ENCODE results near the gene ZSCAN16.
A peak's percentile ranks its signal among the peaks of the same experiment; 100 is the strongest.
"Not testable (repeated sequence)": the region's sequence is repeated elsewhere in the genome, so short reads cannot be mapped to it uniquely, and the experiment has no call there.

ZSCAN16 gene

DNA sequence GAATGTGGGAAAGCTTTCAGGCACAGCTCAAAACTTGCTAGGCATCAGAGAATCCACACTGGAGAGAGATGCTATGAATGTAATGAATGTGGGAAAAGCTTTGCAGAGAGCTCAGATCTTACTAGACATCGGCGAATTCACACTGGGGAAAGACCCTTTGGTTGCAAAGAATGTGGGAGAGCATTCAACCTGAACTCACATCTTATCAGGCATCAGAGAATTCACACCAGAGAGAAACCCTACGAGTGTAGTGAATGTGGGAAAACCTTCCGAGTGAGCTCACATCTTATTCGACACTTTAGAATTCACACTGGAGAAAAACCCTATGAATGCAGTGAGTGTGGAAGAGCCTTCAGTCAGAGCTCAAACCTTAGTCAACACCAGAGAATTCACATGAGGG is 35.4 kb upstream of the ZSCAN16 start:
- TF ChIP-seq CTCF (IDR thresholded peaks at IDR 0.05; ENCODE audit: low read depth, low read length) = no peak
- no peak overlapping the region for H3K4me3 ChIP-seq (ENCODE audit: low read depth, low read length)

GRCh38 chr6:28090917-28091586 is 33.4 kb upstream of the ZSCAN16 start:
- TF ChIP-seq CTCF (IDR thresholded peaks at IDR 0.05; ENCODE audit: low read depth, low read length) = no peak
- H3K4me3 ChIP-seq (ENCODE audit: low read depth, low read length) = peak overlapping the region; percentile 56

DNA sequence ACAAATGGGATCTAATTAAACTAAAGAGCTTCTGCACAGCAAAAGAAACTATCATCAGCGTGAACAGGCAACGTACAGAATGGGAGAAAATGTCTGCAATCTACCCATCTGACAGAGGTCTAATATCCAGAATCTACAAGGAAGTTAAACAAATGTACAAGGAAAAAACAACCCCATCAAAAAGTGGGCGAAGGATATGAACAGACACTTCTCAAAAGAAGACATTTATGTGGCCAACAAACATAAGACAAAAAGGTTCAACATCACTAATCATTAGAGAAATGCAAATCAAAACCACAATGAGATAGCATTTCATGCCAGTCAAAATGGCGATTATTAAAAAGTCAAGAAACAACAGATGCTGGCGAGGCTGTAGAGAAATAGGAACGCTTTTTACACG is 22.2 kb upstream of the ZSCAN16 start:
- H3K4me3 ChIP-seq (ENCODE audit: low read depth, low read length) = not testable (repeated sequence)

- not testable (repeated sequence) for H3K4me3 ChIP-seq (ENCODE audit: low read depth, low read length)
These were observed 21.7 kb upstream of the ZSCAN16 start for GRCh38 chr6:28102699-28103098.

DNA sequence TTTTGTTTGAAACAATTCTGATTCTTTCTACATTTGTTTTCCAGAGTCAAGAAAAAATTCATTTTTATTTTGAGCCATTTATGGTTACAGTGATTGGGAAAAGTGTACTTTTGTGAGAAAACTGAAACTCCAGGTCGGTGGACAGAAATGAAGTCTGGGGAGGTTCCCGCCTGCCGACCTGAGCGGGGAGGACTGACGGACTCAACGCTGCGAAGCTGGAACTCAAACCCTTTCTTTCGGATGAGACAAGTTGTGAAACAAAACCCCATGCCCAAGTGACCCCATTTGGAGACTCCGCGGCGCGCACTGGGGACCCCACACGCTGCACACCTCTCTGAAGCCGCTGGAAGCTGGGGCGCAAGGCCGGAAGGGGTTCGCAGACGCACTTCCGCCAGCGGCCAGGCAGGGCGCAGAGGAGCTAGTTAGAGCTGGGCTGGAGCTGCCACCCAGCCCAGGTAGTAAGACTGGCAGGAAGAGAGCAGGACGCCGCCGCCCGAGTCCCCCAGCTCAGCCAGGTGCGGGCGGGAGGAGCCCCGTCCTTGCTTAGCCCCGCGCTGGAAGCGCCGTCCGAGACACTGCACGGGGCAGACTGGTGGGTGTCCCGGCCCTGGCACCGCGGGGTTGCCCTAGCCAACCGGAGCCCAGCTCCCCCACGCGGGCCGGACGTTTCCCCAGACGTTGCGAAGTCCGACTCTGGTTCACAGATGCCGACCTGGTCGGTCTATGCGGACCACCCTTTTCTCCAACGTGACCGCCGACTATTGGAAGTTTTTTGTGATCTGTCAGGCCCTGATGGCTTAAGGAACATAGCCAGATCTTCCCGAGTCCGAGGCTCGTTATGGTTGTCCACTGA is 19.8 kb upstream of the ZSCAN16 start:
- TF ChIP-seq CTCF (IDR thresholded peaks at IDR 0.05; ENCODE audit: low read depth, low read length) = peak; percentile 75
- peak overlapping the region; percentile 71 for H3K4me3 ChIP-seq (ENCODE audit: low read depth, low read length)

- H3K4me3 ChIP-seq (ENCODE audit: low read depth, low read length) = peak overlapping the region; percentile 71
- TF ChIP-seq CTCF (IDR thresholded peaks at IDR 0.05; ENCODE audit: low read depth, low read length) = no peak
These were observed 19.2 kb upstream of the ZSCAN16 start for GRCh38 chr6:28105245-28105639.

GRCh38 chr6:28107506-28107905 is 16.9 kb upstream of the ZSCAN16 start:
- no peak overlapping the region for H3K4me3 ChIP-seq (ENCODE audit: low read depth, low read length)
- TF ChIP-seq CTCF (IDR thresholded peaks at IDR 0.05; ENCODE audit: low read depth, low read length) = no peak

GRCh38 chr6:28111964-28112363 is 12.4 kb upstream of the ZSCAN16 start:
- TF ChIP-seq CTCF (IDR thresholded peaks at IDR 0.05; ENCODE audit: low read depth, low read length) = no peak
- H3K4me3 ChIP-seq (ENCODE audit: low read depth, low read length) = no peak overlapping the region

Measured in WI38 (cell line).